HUES64 (cell line): ENCODE results near the gene HES5.

Experiments
- H3K27ac ChIP-seq: 2 replicates; pipeline ENCODE4 v1.7.0; 2013; ENCODE audit warnings: low read depth, low read length, inconsistent platforms
- H3K27me3 ChIP-seq: 2 replicates; pipeline ENCODE4 v1.6.1; 2013; ENCODE audit warnings: mild to moderate bottlenecking, low read length; ENCODE audit not compliant: insufficient read depth
- H3K36me3 ChIP-seq: 2 replicates; pipeline ENCODE4 v1.6.1; 2013; ENCODE audit warnings: mild to moderate bottlenecking, low read length; ENCODE audit not compliant: insufficient read depth
- H3K4me1 ChIP-seq: 2 replicates; pipeline ENCODE4 v1.6.1; 2013; ENCODE audit warnings: mild to moderate bottlenecking, low read length, moderate library complexity; ENCODE audit not compliant: insufficient read depth
- H3K4me3 ChIP-seq: 2 replicates; pipeline ENCODE4 v1.5.1; 2013; ENCODE audit warnings: mild to moderate bottlenecking, low read length, moderate library complexity
- H3K9ac ChIP-seq: 2 replicates; pipeline ENCODE4 v1.6.1; 2013; ENCODE audit warnings: mild to moderate bottlenecking, low read depth, low read length
- H3K9me3 ChIP-seq: 2 replicates; pipeline ENCODE4 v1.6.1; 2013; ENCODE audit warnings: low read depth, low read length; ENCODE audit not compliant: insufficient read depth
- WGBS: fragments of 150-250, 120-280 bp; methylation state at CpG from one replicate; pipeline ENCODE4 v1.1.7; 2013; ENCODE audit warnings: missing lambda C conversion rate; 5-methylcytosine and 5-hydroxymethylcytosine counted together

The HES5 gene

GRCh38 chr1:2509589-2509988 is 20.5 kb downstream of the HES5 start:
- H3K4me1 ChIP-seq = no peaks in the 10 kb centered on the region
- no peaks in the 10 kb centered on the region for H3K27me3 ChIP-seq
- H3K9me3 ChIP-seq = no peaks in the 10 kb centered on the region
- H3K36me3 ChIP-seq = peaks cover 63% of the 10 kb centered on the region
- WGBS = 94% methylated on average over 11 of the region's 11 CpGs
- no peak overlapping the region for H3K4me3 ChIP-seq
- H3K27ac ChIP-seq = no peak overlapping the region
- H3K9ac ChIP-seq = no peak overlapping the region

- H3K9me3 ChIP-seq = no peaks in the 10 kb centered on the region
- H3K9ac ChIP-seq = no peak overlapping the region
- no peak overlapping the region for H3K27ac ChIP-seq
- no peak overlapping the region for H3K4me3 ChIP-seq
- H3K36me3 ChIP-seq = peaks cover 58% of the 10 kb centered on the region
- H3K27me3 ChIP-seq = no peaks in the 10 kb centered on the region
- no peaks in the 10 kb centered on the region for H3K4me1 ChIP-seq
- 97% methylated on average over 29 of the region's 29 CpGs for WGBS
Observed at GRCh38 chr1:2508751-2509150, 21.3 kb downstream of the HES5 start.

- WGBS = 90% methylated on average over 23 of the region's 24 CpGs
- Histone ChIP-seq H3K27ac (no peak overlapping the region), H3K9ac (no peak overlapping the region), H3K27me3 (no peaks in the 10 kb centered on the region), H3K4me3 (no peak overlapping the region), H3K4me1 (no peaks in the 10 kb centered on the region), H3K36me3 (peaks cover 53% of the 10 kb centered on the region), H3K9me3 (no peaks in the 10 kb centered on the region)
Observed at GRCh38 chr1:2508180-2508579, 21.9 kb downstream of the HES5 start.

- no peaks in the 10 kb centered on the region for H3K4me1 ChIP-seq
- no peaks in the 10 kb centered on the region for H3K27me3 ChIP-seq
- H3K4me3 ChIP-seq = no peak overlapping the region
- H3K9me3 ChIP-seq = no peaks in the 10 kb centered on the region
- no peak overlapping the region for H3K9ac ChIP-seq
- no peak overlapping the region for H3K27ac ChIP-seq
- peaks cover 49% of the 10 kb centered on the region for H3K36me3 ChIP-seq
- WGBS = 90% methylated on average over 6 of the region's 6 CpGs
Observed at GRCh38 chr1:2507744-2508155, 22.3 kb downstream of the HES5 start.

- no peak overlapping the region for H3K4me3 ChIP-seq
- 73% methylated on average over 15 of the region's 15 CpGs for WGBS
- no peak overlapping the region for H3K27ac ChIP-seq
- H3K9ac ChIP-seq = no peak overlapping the region
- no peaks in the 10 kb centered on the region for H3K27me3 ChIP-seq
- H3K36me3 ChIP-seq = peaks cover 42% of the 10 kb centered on the region
- no peaks in the 10 kb centered on the region for H3K9me3 ChIP-seq
- H3K4me1 ChIP-seq = no peaks in the 10 kb centered on the region
Observed at GRCh38 chr1:2506901-2507565, 23.0 kb downstream of the HES5 start.

GRCh38 chr1:2506007-2506860 is 23.8 kb downstream of the HES5 start:
- H3K9me3 ChIP-seq = no peaks in the 10 kb centered on the region
- no peak overlapping the region for H3K4me3 ChIP-seq
- H3K36me3 ChIP-seq = peaks cover 34% of the 10 kb centered on the region
- 83% methylated on average over 30 of the region's 30 CpGs for WGBS
- H3K4me1 ChIP-seq = no peaks in the 10 kb centered on the region
- no peaks in the 10 kb centered on the region for H3K27me3 ChIP-seq
- no peak overlapping the region for H3K9ac ChIP-seq
- no peak overlapping the region for H3K27ac ChIP-seq

GRCh38 chr1:2505461-2505994 is 24.5 kb downstream of the HES5 start:
- Histone ChIP-seq H3K9ac (no peak overlapping the region), H3K27me3 (no peaks in the 10 kb centered on the region), H3K36me3 (peaks cover 27% of the 10 kb centered on the region), H3K27ac (no peak overlapping the region), H3K4me1 (no peaks in the 10 kb centered on the region), H3K4me3 (no peak overlapping the region), H3K9me3 (no peaks in the 10 kb centered on the region)
- WGBS = 91% methylated on average over 21 of the region's 21 CpGs

- WGBS = 90% methylated on average over 22 of the region's 22 CpGs
- Histone ChIP-seq H3K36me3 (peaks cover 21% of the 10 kb centered on the region), H3K27ac (no peak overlapping the region), H3K9ac (no peak overlapping the region), H3K4me1 (no peaks in the 10 kb centered on the region), H3K9me3 (no peaks in the 10 kb centered on the region), H3K27me3 (no peaks in the 10 kb centered on the region), H3K4me3 (no peak overlapping the region)
Observed at GRCh38 chr1:2504949-2505272, 25.2 kb downstream of the HES5 start.

GRCh38 chr1:2504225-2504948 is 25.7 kb downstream of the HES5 start:
- WGBS = 93% methylated on average over 36 of the region's 36 CpGs
- Histone ChIP-seq H3K4me1 (no peaks in the 10 kb centered on the region), H3K36me3 (peaks cover 16% of the 10 kb centered on the region), H3K9ac (no peak overlapping the region), H3K9me3 (no peaks in the 10 kb centered on the region), H3K27ac (no peak overlapping the region), H3K4me3 (no peak overlapping the region), H3K27me3 (no peaks in the 10 kb centered on the region)

- H3K4me3 ChIP-seq = no peak overlapping the region
- H3K9me3 ChIP-seq = no peaks in the 10 kb centered on the region
- no peaks in the 10 kb centered on the region for H3K4me1 ChIP-seq
- H3K9ac ChIP-seq = no peak overlapping the region
- H3K27me3 ChIP-seq = no peaks in the 10 kb centered on the region
- peaks cover 9% of the 10 kb centered on the region for H3K36me3 ChIP-seq
- 87% methylated on average over 42 of the region's 42 CpGs for WGBS
- H3K27ac ChIP-seq = no peak overlapping the region
Observed at GRCh38 chr1:2503554-2504224, 26.4 kb downstream of the HES5 start.
